Gastrocnemius medialis (tissue), 4 donors: ENCODE data around the gene NUAK2. TPM values are rescaled to one million over a fixed set of nuclear protein-coding genes. Genes with fewer than 3 reads are reported as not detected.

ENCODE experiments used
- ATAC-seq, 2 donors: fragments of 150-250 bp; one replicate each; pipeline ENCODE4 v1.9.1; 2016
- DNase-seq, 2 donors: peaks; one replicate each; pipeline ENCODE4 v3.0.0-alpha.2; 2019
- H3K27ac ChIP-seq, 4 donors: fragments of 200-600 bp; sonication (generic); 1 replicate in 1 of 4; 2 replicates in 3 of 4; pipeline ENCODE4 v1.5.1; 2016 to 2018; ENCODE audit warnings: mild to moderate bottlenecking in 2 of 4, moderate library complexity in 1 of 4
- H3K27me3 ChIP-seq, 3 donors: fragments of 200-600 bp; sonication (generic) in 2 of 3; 1 replicate in 1 of 3; 2 replicates in 2 of 3; pipeline versions ENCODE4 v1.5.1 to v1.6.0; 2016 to 2019; ENCODE audit warnings: mild to moderate bottlenecking in 1 of 3, moderate library complexity in 1 of 3
- H3K36me3 ChIP-seq, 2 donors: fragments of 200-600 bp; sonication (generic) in 1 of 2; one replicate each; pipeline ENCODE4 v1.5.1; 2017 to 2018
- H3K4me1 ChIP-seq, 2 donors: fragments of 200-600 bp; sonication (generic) in 1 of 2; one replicate each; pipeline ENCODE4 v1.5.1; 2016 to 2017; ENCODE audit warnings: mild to moderate bottlenecking in 2 of 2
- H3K4me3 ChIP-seq, 4 donors: fragments of 200-600 bp; sonication (generic) in 3 of 4; 1 replicate in 1 of 4; 2 replicates in 3 of 4; pipeline ENCODE4 v1.5.1; 2016 to 2019; ENCODE audit warnings: mild to moderate bottlenecking in 2 of 4
- H3K9me3 ChIP-seq, 3 donors: fragments of 200-600 bp; sonication (generic) in 2 of 3; 1 replicate in 1 of 3; 2 replicates in 2 of 3; pipeline ENCODE4 v1.5.1; 2016 to 2019
- POLR2A ChIP-seq, 2 donors: fragments of 450-650 bp; IDR thresholded peaks; one replicate each; pipeline ENCODE4 v1.6.1; 2017; ENCODE audit warnings: antibody characterized with exemption in 2 of 2, mild to moderate bottlenecking in 2 of 2, moderate library complexity in 2 of 2
- in situ Hi-C, 4 donors: fragments of 200-750 bp; cut with MboI; loops; one replicate each; pipeline versions ENCODE4 v1.15.0 to v1.8.0; 2017; ENCODE audit warnings: low sequenced_read_pairs in 4 of 4
- intact Hi-C: fragments of 100-400 bp; cut with DNase I; formaldehyde crosslinking; loops from one replicate; pipeline ENCODE4 v1.15.1; 2023; ENCODE audit warnings: low total_unique reads
- total RNA-seq, 4 donors: library from RNA; depleted of rRNA; stranded (reverse); fragments of >200 nt; gene quantifications; one replicate each; pipeline versions ENCODE4 v1.1.0 to v1.2.3, GENCODE V29; 2016
- TF ChIP-seq, protein P1 (sequence below), 5 experiments: fragments of 450-650 bp in 3 of 5; fragments of 200-600 bp in 2 of 5; sonication (generic) in 2 of 5; IDR thresholded peaks in 4 of 5; conservative IDR thresholded peaks in 1 of 5; 1 replicate in 4 of 5; 2 replicates in 1 of 5; pipeline ENCODE4 v1.5.1; 2016 to 2019; ENCODE audit warnings: antibody characterized with exemption in 5 of 5, mild to moderate bottlenecking in 3 of 5, moderate library complexity in 3 of 5

NUAK2 gene
- total RNA-seq, 4 donors from 2014 or later: 0.42 to 1.9 (median 0.58) TPM

- intact Hi-C loops: loop anchor here (10.0 kb wide), 1 partner anchor 127 kb away; no protein-coding TSS in a partner anchor
- in situ Hi-C loops: loop anchor here in 2 of 4 donors (10.0 kb wide), 2 partner anchors 127 to 167 kb away; no protein-coding TSS in a partner anchor
Observed at GRCh38 chr1:205357567-205357966, 36.0 kb upstream of the NUAK2 start.

DNA sequence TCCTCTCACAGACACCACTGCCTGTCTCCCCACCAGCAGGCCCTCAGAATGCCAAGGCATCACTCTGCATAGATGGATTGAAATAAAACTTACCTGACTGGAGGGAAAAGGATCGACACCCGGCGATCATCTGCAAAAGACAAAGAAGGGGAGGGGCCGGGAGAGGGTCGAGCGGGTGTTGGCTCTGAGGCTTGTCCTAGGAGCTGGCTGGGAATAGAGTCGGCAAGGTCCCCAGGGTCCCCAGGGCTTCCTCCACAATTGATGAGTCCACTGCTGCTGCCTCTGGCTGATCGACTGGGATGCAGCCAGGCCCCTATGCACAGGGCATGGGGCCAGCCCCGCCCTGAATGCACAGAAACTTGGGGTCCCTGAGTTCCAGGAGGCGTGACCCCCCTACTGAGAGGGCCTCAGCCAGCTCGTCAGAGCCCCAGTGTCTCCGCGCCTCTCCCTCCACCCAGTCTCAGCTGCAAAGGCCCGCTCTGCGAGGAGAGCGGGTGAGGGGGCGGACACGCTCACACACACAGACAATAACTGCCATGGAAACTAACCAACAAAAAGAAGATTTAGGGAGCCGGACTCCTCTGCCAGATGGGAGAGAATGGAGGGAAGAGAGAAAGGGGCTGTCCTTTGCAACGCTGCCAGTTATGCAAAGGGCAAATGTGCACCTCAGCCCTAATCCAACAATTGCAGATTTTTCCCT lies 35.0 kb upstream of the NUAK2 start, which contains the start of gene KLHDC8A:
Gene KLHDC8A, minus strand, starts transcription at position 483 of the 700 bp plus-strand sequence. CDS start 13,318 bp downstream, outside the sequence.
- Histone ChIP-seq H3K4me1 (no peaks in the 10 kb centered on the region), H3K9me3 (no peaks in the 10 kb centered on the region), H3K4me3 (no peak within 1 kb of the TSS), H3K27me3 (peaks cover 2 to 12% (median 9%) of the 10 kb centered on the region in 3 donors), H3K27ac (no peak within 1 kb of the TSS), H3K36me3 (no peaks in the 10 kb centered on the region)
- TF ChIP-seq, protein P1, sequence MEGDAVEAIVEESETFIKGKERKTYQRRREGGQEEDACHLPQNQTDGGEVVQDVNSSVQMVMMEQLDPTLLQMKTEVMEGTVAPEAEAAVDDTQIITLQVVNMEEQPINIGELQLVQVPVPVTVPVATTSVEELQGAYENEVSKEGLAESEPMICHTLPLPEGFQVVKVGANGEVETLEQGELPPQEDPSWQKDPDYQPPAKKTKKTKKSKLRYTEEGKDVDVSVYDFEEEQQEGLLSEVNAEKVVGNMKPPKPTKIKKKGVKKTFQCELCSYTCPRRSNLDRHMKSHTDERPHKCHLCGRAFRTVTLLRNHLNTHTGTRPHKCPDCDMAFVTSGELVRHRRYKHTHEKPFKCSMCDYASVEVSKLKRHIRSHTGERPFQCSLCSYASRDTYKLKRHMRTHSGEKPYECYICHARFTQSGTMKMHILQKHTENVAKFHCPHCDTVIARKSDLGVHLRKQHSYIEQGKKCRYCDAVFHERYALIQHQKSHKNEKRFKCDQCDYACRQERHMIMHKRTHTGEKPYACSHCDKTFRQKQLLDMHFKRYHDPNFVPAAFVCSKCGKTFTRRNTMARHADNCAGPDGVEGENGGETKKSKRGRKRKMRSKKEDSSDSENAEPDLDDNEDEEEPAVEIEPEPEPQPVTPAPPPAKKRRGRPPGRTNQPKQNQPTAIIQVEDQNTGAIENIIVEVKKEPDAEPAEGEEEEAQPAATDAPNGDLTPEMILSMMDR (IDR thresholded peaks at IDR 0.05 in 4 of 5, conservative IDR thresholded peaks at IDR 0.05 in 1 of 5): no peak
- no peak for TF ChIP-seq POLR2A (IDR thresholded peaks at IDR 0.05)
- intact Hi-C loops (loop anchor here (10.0 kb wide), 1 partner anchor 128 kb away; no protein-coding TSS in a partner anchor), in situ Hi-C loops (loop anchor here in 2 of 4 donors (10.0 kb wide), 2 partner anchors 128 to 168 kb away; no protein-coding TSS in a partner anchor)
- no peak for DNase-seq
- no peak for ATAC-seq

More at GRCh38 chr1:205357567-205357966, 36.0 kb upstream of the NUAK2 start:
- Histone ChIP-seq H3K9me3 (no peaks in the 10 kb centered on the region), H3K27ac (no peak overlapping the region), H3K4me1 (no peaks in the 10 kb centered on the region), H3K36me3 (no peaks in the 10 kb centered on the region), H3K27me3 (peaks cover 2 to 12% (median 9%) of the 10 kb centered on the region in 3 donors), H3K4me3 (no peak overlapping the region)
- TF ChIP-seq, protein P1 (IDR thresholded peaks at IDR 0.05 in 4 of 5, conservative IDR thresholded peaks at IDR 0.05 in 1 of 5): no peak
- no peak for TF ChIP-seq POLR2A (IDR thresholded peaks at IDR 0.05)
- no peak for ATAC-seq
- no peak for DNase-seq

DNA sequence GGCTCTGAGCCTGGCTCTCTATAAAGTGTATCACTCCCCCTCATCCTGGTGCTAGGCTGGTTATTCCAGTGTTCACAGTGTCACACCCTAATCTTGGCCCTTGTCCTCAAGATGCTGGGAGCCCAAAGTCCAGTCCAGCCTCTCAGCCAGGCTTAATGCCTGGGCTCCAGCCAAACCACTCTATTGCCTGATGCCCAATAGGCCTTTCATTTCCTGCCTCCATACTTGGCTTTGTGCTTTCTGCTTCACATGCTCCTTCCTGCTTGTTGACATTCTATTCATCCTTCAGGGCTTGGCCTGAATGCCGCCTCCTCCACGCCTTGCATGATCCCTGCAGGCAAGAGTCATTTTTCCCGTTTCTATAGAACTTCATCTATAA lies 33.5 kb upstream of the NUAK2 start:
- no peaks in the 10 kb centered on the region for H3K9me3 ChIP-seq
- H3K4me1 ChIP-seq: no peaks in the 10 kb centered on the region
- intact Hi-C loops (loop anchor here (10.0 kb wide), 1 partner anchor 130 kb away; no protein-coding TSS in a partner anchor), in situ Hi-C loops (loop anchor here in 2 of 4 donors (10.0 kb wide), 2 partner anchors 130 to 170 kb away; no protein-coding TSS in a partner anchor)
- no peak for TF ChIP-seq POLR2A (IDR thresholded peaks at IDR 0.05)
- TF ChIP-seq, protein P1 (IDR thresholded peaks at IDR 0.05 in 4 of 5, conservative IDR thresholded peaks at IDR 0.05 in 1 of 5): no peak
- ATAC-seq (no peak), DNase-seq (no peak)
- no peaks in the 10 kb centered on the region for H3K36me3 ChIP-seq
- H3K4me3 ChIP-seq: no peak overlapping the region
- peaks cover 2 to 12% (median 7%) of the 10 kb centered on the region in 3 donors for H3K27me3 ChIP-seq
- H3K27ac ChIP-seq: no peak overlapping the region

DNA sequence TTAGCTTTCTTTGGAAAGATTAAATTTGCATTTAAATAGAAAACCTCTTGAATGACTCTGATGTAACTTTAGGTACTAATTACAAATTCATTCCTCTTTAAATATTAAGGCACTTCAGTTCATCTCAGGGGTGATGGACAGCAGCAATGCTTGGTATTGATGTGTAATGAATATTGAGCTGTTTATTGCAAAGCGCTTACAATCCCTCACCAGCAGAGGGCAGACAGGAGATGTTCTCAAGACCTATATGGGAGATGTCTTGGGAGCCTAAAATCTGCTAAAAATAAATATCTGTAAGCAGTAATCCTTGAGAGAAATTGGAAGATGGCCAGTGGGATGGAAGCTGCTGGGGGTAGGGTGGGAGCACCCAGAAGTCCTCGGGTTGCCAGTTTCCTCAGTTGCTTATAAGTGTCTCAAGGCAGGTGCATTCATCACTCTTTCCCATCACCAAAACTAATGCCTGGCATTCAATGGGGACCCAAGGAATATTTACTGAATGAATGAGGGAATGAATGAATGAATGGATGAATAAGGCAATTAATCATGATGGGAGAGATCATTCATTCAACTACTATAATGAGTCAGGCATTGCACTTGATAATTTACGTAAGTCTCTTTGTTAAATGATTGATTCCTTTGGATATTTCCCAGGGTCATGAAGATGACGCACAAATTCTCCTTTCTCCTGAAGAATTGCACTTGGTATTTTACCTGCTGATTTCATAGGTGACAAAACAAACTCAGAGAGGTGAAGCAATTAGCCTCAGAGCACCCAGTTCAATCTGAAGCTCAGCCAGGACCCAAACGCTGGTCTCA lies 32.9 kb upstream of the NUAK2 start:
- H3K4me3 ChIP-seq: no peak overlapping the region
- H3K4me1 ChIP-seq: no peaks in the 10 kb centered on the region
- DNase-seq (no peak), ATAC-seq (peak in 1 of 2 donors; percentile 58)
- intact Hi-C loops: loop anchor here (5.0 to 10.0 kb wide), 2 partner anchors 130 to 168 kb away; no protein-coding TSS in a partner anchor
- TF ChIP-seq, protein P1 (IDR thresholded peaks at IDR 0.05 in 4 of 5, conservative IDR thresholded peaks at IDR 0.05 in 1 of 5): peak; percentile 51 to 76 (median 68)
- TF ChIP-seq POLR2A (IDR thresholded peaks at IDR 0.05): no peak
- H3K27ac ChIP-seq: no peak overlapping the region
- in situ Hi-C loops: loop anchor here in 2 of 4 donors (10.0 kb wide), 2 partner anchors 130 to 170 kb away; no protein-coding TSS in a partner anchor
- H3K9me3 ChIP-seq: no peaks in the 10 kb centered on the region
- H3K36me3 ChIP-seq: no peaks in the 10 kb centered on the region
- peaks cover 2 to 12% (median 7%) of the 10 kb centered on the region in 3 donors for H3K27me3 ChIP-seq
